PC-3 (cell line): ENCODE data around the gene JPH4. TPM values are rescaled to one million over a fixed set of nuclear protein-coding genes. Genes with fewer than 3 reads are reported as not detected.

Experiments
- ATAC-seq: fragments of 200-7000 bp; cut with Tn5 transposase; 2 replicates; pipeline ENCODE4 v1.9.1; 2020; ENCODE audit warnings: mild to moderate bottlenecking, moderate library complexity
- BruUV-seq: library from RNA; stranded (reverse); fragments of 400-500 nt; replicated peaks from 2 replicates; lab custom pipeline; 2021; lab: Mats Ljungman, UMichigan
- CTCF ChIA-PET: fragments of 300-600 bp; sonication (Branson Sonifier 250); formaldehyde crosslinking; loops from one replicate; lab custom pipeline; 2022; ENCODE audit warnings: antibody characterized with exemption; lab: Charles Lee
- POLR2A ChIA-PET: fragments of 300-600 bp; sonication (Branson Sonifier 250); formaldehyde crosslinking; loops from one replicate; lab custom pipeline; 2022; ENCODE audit warnings: antibody characterized with exemption; ENCODE audit not compliant: unreplicated experiment; lab: Charles Lee
- DNase-seq: peaks from one replicate; pipeline ENCODE4 v3.0.0-alpha.2; 2015
- H2AFZ ChIP-seq: fragments of 300-600 bp; sonication (generic); 2 replicates; pipeline ENCODE4 v1.6.0; 2016; ENCODE audit warnings: antibody characterized with exemption, low read length
- H3F3A ChIP-seq: fragments of 300-600 bp; sonication (generic); one replicate; pipeline ENCODE4 v1.6.0; 2017; ENCODE audit warnings: antibody characterized with exemption, low read length, control low read depth, mild to moderate bottlenecking; ENCODE audit not compliant: unreplicated experiment
- H3K27ac ChIP-seq: fragments of 300-600 bp; sonication (generic); 2 replicates; pipeline ENCODE4 v1.5.1; 2016; ENCODE audit warnings: mild to moderate bottlenecking, low read length
- H3K27me3 ChIP-seq: fragments of 300-600 bp; sonication (generic); 2 replicates; pipeline ENCODE4 v1.6.1; 2016; ENCODE audit warnings: low read length, mixed read lengths
- H3K36me3 ChIP-seq: fragments of 300-600 bp; sonication (generic); 2 replicates; pipeline ENCODE4 v1.6.1; 2016; ENCODE audit warnings: low read depth, mixed run types, low read length, mixed read lengths
- H3K4me1 ChIP-seq: fragments of 300-600 bp; sonication (generic); 2 replicates; pipeline ENCODE4 v1.5.1; 2016; ENCODE audit warnings: low read length; ENCODE audit not compliant: insufficient read depth
- H3K4me2 ChIP-seq: fragments of 300-600 bp; sonication (generic); 2 replicates; pipeline ENCODE4 v1.6.0; 2016; ENCODE audit warnings: low read length
- H3K4me3 ChIP-seq: fragments of 300-600 bp; sonication (generic); 2 replicates; pipeline ENCODE4 v1.5.1; 2016; ENCODE audit warnings: mild to moderate bottlenecking, low read length, mixed read lengths
- H3K79me2 ChIP-seq: fragments of 300-600 bp; sonication (generic); 2 replicates; pipeline ENCODE4 v1.6.1; 2017; ENCODE audit warnings: low read length, mixed read lengths
- H3K9ac ChIP-seq: fragments of 300-600 bp; sonication (generic); 2 replicates; pipeline ENCODE4 v1.6.0; 2016; ENCODE audit warnings: mild to moderate bottlenecking, low read length
- H3K9me2 ChIP-seq: fragments of 300-600 bp; sonication (generic); replicated peaks from 2 replicates; pipeline ENCODE4 v1.6.1; 2016; ENCODE audit warnings: mixed run types, low read length, mixed read lengths
- H3K9me3 ChIP-seq: fragments of 300-600 bp; sonication (generic); 2 replicates; pipeline ENCODE4 v1.6.1; 2016; ENCODE audit warnings: low read length, mixed read lengths
- H4K20me1 ChIP-seq: fragments of 300-600 bp; sonication (generic); 2 replicates; pipeline ENCODE4 v1.6.1; 2016; ENCODE audit warnings: low read length, mixed read lengths
- CTCF ChIP-seq: fragments of 300-600 bp; sonication (generic); conservative IDR thresholded peaks from 2 replicates; pipeline ENCODE4 v1.5.1; 2017; ENCODE audit warnings: antibody characterized with exemption, low read depth, mild to moderate bottlenecking, low read length
- EZH2 ChIP-seq: fragments of 300-600 bp; sonication (generic); IDR thresholded peaks from one replicate; pipeline ENCODE4 v1.6.1; 2017; ENCODE audit warnings: antibody characterized with exemption, mild to moderate bottlenecking, low read length; ENCODE audit not compliant: unreplicated experiment
- EZH2phosphoT487 ChIP-seq: fragments of 300-600 bp; sonication (generic); IDR thresholded peaks from 2 replicates; pipeline ENCODE4 v1.6.1; 2018; ENCODE audit warnings: mild to moderate bottlenecking, antibody characterized with exemption, low read length, borderline replicate concordance
- intact Hi-C: fragments of 100-400 bp; cut with micrococcal nuclease; formaldehyde crosslinking; loops from 2 replicates; pipeline ENCODE4 v1.9.0; 2023
- total RNA-seq: library from RNA; depleted of rRNA; stranded (reverse); fragments of >200 nt; gene quantifications from 2 replicates; pipeline ENCODE4 v1.2.3, GENCODE V29; 2014

The JPH4 gene
- total RNA-seq, 1 experiment from 2014 or later = not detected

- H3K27ac ChIP-seq = no peak overlapping the region
- no peak overlapping the region for H3K9ac ChIP-seq
- no peaks in the 10 kb centered on the region for H3K9me2 ChIP-seq
- no peak for TF ChIP-seq EZH2phosphoT487
- TF ChIP-seq EZH2 = no peak
- no peak for TF ChIP-seq CTCF
- CTCF ChIA-PET = no interaction called here
- H3F3A ChIP-seq = no peaks in the 10 kb centered on the region
- no TSS peak for BruUV-seq
- H3K4me3 ChIP-seq = no peak overlapping the region
- no peaks in the 10 kb centered on the region for H4K20me1 ChIP-seq
- no peaks in the 10 kb centered on the region for H3K27me3 ChIP-seq
- H3K4me2 ChIP-seq = no peak overlapping the region
- no peak for DNase-seq
- no peaks in the 10 kb centered on the region for H3K9me3 ChIP-seq
- no peak overlapping the region for H2AFZ ChIP-seq
- no peak for ATAC-seq
- H3K4me1 ChIP-seq = no peaks in the 10 kb centered on the region
- intact Hi-C loops = no loop called here
- no peaks in the 10 kb centered on the region for H3K79me2 ChIP-seq
- H3K36me3 ChIP-seq = no peaks in the 10 kb centered on the region; the same call in 1 of the 2 replicates
- POLR2A ChIA-PET = no interaction called here
Measured at GRCh38 chr14:23540141-23540469, 38.5 kb downstream of the JPH4 start.

- Histone ChIP-seq H3K9ac (no peak overlapping the region), H3F3A (no peaks in the 10 kb centered on the region), H3K79me2 (no peaks in the 10 kb centered on the region), H4K20me1 (no peaks in the 10 kb centered on the region), H3K36me3 (no peaks in the 10 kb centered on the region; the same call in 1 of the 2 replicates), H3K27ac (no peak overlapping the region), H3K27me3 (no peaks in the 10 kb centered on the region), H3K4me1 (no peaks in the 10 kb centered on the region), H3K9me2 (no peaks in the 10 kb centered on the region), H3K4me3 (no peak overlapping the region), H3K9me3 (no peaks in the 10 kb centered on the region), H3K4me2 (no peak overlapping the region), H2AFZ (no peak overlapping the region)
- ChIA-PET CTCF (interaction anchor here (0.5 kb wide), 1 partner anchor 568 kb away, joined by 6 read pairs; no protein-coding TSS in a partner anchor), POLR2A (no interaction called here)
- TF ChIP-seq EZH2phosphoT487 (no peak), CTCF (peak; percentile 73)
- intact Hi-C loops = no loop called here
- no TSS peak for BruUV-seq
- DNase-seq = peak; percentile 67
- peak; percentile 63; the same call in 1 of the 2 replicates for ATAC-seq
Measured at GRCh38 chr14:23539248-23540140, 39.1 kb downstream of the JPH4 start.

- TF ChIP-seq EZH2phosphoT487 = no peak
- TF ChIP-seq EZH2 = no peak
- no peak for TF ChIP-seq CTCF
- no TSS peak for BruUV-seq
- no peak overlapping the region for H3K4me3 ChIP-seq
- POLR2A ChIA-PET = no interaction called here
- no peaks in the 10 kb centered on the region for H3K27me3 ChIP-seq
- intact Hi-C loops = no loop called here
- no peaks in the 10 kb centered on the region for H3K4me1 ChIP-seq
- no peak for DNase-seq
- no peaks in the 10 kb centered on the region for H3K9me2 ChIP-seq
- no peaks in the 10 kb centered on the region for H4K20me1 ChIP-seq
- H2AFZ ChIP-seq = no peak overlapping the region
- no peaks in the 10 kb centered on the region for H3K79me2 ChIP-seq
- H3F3A ChIP-seq = no peaks in the 10 kb centered on the region
- no peak for ATAC-seq
- CTCF ChIA-PET = interaction anchor here (0.5 kb wide), 1 partner anchor 569 kb away, joined by 6 read pairs; no protein-coding TSS in a partner anchor
- no peak overlapping the region for H3K27ac ChIP-seq
- no peak overlapping the region for H3K4me2 ChIP-seq
- no peaks in the 10 kb centered on the region; the same call in 1 of the 2 replicates for H3K36me3 ChIP-seq
- no peak overlapping the region for H3K9ac ChIP-seq
- no peaks in the 10 kb centered on the region for H3K9me3 ChIP-seq
Measured at GRCh38 chr14:23538785-23539184, 39.8 kb downstream of the JPH4 start.
